Activated naive CD8-positive, alpha-beta T cell treated with anti-CD3 and anti-CD28 coated beads, Interleukin-2, amount 50 U/mL, for 16 hours (primary cell): ENCODE results near the gene ASS1.

ENCODE experiments used
- DNase-seq: peaks from one replicate; pipeline ENCODE4 v3.0.0-alpha.2; 2020; ENCODE audit warnings: low read depth, low spot score

Gene ASS1

DNA sequence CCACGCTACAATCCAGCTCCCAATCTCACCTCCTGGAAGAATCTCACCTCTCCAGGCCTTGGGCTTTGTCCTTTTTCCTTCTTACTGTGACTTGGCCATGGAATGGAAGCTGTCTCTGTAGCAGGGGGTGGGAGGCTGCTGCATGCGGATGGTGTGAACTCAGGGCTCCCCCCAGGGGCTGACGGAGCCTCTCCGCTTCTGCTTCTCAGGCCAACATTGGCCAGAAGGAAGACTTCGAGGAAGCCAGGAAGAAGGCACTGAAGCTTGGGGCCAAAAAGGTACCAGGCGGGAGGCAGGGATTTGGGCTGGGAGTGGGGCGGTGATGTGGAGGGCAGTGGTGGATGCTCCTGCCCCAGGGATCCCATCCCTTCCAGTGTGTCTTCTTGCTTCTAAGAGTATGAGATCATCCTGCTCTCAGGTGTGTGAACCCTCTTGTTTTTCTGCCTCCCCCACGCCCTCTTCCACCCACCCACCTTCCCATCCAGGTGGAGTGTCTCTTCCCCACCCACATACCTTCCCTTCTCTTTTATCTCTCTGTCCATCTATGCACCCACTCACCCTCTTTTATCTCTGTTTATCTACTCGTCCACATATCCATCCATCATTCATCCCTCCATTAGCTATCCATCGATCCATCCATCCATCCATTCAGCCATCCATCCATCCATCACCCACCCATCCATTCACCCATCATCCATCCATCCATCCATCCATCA is 9.5 kb downstream of the ASS1 start:
- no peak for DNase-seq

DNA sequence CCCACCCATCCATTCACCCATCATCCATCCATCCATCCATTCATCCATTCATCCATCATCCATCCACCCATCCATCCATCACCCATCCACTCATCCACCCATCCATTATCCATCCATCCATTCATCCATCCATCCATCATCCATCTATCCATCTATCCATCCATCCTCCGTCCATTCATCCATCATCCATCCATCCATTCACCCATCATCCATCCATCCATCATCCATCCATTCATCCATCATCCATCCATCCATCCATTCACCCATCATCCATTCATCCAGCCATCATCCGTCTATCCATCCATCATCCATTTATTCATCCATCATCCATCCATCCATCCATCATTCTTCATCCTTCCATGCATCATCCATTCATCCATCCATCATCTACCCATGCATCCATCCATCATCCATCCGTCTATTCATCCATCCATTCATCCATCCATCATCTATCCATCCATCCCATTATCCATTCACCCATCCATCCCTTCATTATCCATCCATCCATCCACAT is 10.1 kb downstream of the ASS1 start:
- DNase-seq: no peak

DNA sequence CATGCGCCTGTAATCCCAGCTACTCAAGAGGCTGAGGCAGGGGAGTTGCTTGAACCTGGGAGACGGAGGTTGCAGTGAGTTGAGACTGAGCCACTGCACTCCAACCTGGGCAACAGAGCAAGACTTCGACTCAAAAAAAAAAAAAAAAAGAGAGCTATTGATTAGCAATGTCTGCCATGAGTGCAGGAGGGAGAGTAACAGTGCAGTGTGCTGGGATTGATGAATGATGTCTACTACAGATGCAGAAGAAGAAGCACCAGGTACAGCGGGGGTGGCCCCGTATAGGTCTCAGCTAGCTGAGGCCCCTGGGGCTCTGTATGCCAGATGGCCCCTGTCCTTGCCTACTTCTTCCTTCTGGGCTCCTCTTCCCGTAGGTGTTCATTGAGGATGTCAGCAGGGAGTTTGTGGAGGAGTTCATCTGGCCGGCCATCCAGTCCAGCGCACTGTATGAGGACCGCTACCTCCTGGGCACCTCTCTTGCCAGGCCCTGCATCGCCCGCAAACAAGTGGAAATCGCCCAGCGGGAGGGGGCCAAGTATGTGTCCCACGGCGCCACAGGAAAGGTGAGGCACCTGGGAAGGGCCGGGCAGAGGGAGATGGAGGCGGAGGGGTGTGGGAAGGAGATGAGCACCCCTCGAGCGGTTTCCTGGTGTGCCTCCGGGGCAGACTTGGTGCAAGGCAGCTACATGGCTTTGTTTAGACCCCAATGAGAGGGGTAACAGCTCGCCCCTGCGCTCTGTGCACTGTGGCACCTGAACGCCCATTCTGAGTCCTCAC is 13.5 kb downstream of the ASS1 start:
- no peak for DNase-seq

DNA sequence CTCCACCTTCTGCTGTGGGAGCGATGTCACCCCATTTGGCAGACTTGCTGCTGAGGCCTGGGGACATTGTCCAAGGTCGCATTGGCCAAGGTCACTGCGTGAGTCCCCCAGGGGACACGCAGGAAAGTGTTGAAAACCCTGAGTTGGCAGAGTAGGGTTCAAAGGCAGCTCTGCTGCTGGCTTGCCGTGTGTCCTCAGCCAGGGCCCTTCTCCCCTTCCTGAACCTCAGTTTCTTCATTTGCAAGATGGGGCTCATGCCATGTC is 14.0 kb downstream of the ASS1 start:
- no peak for DNase-seq

DNA sequence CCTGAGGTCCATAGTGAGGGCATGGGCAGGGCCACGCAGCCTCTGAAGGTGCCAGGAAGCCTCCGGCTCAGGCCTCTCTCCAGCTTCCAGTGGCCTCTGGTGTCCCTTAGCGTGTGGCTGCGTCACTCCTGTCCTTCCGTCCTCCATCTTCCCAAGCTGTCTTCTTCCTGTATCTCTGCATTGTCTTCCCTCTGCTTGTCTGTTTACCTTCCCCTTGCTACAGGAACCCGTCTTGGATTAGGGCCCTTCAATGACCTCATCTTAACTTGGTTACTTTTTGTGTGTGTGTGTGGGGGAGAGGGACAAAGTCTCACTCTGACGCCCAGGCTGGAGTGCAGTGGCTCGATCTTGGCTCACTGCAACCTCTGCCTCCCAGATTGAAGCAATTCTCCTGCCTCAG is 14.4 kb downstream of the ASS1 start:
- no peak for DNase-seq

DNA sequence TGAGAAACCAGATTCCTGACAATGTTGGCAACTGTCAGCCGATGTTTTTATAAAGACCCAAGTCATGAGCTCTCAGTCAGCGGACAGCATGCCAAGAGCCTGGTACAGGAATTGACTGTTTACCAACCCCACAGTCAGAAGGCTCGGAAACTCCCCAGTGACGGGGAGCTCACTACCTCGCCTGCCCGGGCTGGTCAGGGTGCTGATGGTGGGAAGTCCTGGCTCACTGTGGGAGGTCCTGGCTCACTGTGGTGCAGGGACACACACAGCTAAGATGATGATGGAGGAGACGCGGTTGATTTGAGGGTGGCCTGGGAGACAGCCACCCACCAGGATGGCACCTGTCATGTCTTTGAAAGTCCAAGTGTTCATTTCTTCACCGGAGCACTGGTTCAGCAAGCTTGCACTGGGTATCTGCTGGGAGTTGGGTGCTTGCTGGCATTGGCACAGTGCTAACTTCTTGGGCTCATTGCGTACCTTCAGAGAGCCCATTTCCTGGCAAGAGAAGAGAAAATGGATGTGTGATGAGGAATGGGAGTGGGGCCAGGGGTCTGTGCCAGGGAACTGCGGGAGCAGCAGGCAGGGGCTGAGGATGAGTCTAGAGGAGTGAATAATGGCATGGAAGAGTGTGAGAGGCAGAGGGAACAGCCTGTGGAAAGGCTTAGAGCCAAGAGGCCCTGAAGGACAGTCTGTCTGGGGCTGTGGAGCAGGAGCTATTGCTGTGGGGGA is 15.3 kb downstream of the ASS1 start:
- DNase-seq: no peak

DNA sequence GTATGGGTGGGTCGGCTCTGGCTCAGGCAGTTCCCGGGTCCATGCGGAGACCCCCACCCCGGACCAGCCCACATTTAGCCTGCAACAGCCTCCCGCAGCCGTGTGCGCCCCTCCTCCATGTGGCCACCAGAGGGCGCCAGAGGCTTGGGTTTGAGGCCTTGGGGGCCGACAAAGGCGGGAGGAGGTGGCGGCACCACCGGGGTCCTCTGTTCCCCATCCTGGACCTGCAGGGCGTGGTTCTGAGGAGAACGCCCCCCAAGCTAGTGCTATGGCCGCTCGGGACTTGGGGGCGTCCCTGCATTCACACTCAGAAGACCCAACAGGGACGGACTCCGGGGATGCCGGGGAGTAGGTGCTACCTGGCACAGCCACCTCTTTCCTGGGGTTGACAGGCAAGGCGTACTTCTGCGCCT is 16.5 kb downstream of the ASS1 start:
- peak; percentile 53 for DNase-seq

DNA sequence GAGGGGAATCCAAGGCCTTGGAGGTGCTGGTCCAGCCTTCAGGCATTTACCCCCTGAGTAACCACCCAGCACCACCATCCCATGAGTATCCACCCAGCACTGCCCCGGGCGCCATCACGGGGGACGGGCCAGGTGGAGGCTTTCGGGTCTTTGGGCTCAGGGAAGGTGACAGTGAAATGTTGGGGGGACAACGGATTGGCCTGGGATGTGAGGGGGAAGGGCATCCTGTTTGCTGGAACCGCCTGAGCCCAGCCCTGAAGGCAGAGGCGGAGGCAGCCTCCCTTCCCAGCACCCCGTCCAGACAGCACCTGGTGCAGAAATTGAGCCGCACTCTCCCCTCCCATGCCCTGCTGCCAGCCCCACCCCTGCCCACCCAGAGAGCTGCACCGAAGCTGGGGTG is 17.0 kb downstream of the ASS1 start:
- no peak for DNase-seq

DNA sequence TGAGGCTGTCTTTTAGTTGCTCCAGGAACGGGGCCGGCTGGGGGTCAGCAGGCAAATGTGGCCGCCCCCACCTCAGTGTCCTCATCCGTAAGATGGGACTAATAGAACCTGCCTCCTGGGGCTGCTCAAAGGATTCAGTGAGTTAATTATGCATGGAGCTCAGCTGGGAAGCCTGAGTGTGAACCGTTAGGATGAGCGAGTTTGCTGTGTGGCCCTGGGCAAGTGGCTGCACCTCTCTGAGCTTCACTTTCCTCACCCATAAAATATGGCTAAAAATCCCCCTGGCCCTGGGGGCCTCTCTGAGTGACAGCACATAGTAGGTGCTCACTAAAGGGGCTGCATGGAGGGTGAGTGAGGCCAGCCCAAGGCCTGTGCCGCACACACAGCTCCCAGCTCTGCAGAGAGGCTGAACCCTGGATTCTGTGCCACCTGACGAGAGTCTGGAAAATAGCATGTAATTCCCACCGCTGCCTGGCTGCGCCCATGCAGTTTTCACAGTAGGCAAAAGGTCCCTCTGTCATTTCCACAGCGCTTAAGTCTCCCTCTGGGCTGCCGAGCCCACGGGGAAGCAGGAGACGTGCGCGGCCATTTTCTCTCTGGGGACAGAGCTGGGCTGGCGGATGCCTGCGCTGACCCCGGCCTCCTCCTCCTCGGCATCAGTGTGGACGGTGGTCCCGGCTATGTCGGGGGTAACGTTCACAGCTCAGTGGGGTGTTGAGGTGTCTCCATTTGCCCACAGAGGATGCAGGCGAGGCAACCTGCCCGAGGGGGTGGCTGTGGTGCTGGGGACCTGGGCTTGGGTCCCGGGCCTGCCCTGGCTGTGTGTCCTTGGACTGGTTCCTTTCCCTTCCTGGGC is 18.2 kb downstream of the ASS1 start:
- DNase-seq: no peak

DNA sequence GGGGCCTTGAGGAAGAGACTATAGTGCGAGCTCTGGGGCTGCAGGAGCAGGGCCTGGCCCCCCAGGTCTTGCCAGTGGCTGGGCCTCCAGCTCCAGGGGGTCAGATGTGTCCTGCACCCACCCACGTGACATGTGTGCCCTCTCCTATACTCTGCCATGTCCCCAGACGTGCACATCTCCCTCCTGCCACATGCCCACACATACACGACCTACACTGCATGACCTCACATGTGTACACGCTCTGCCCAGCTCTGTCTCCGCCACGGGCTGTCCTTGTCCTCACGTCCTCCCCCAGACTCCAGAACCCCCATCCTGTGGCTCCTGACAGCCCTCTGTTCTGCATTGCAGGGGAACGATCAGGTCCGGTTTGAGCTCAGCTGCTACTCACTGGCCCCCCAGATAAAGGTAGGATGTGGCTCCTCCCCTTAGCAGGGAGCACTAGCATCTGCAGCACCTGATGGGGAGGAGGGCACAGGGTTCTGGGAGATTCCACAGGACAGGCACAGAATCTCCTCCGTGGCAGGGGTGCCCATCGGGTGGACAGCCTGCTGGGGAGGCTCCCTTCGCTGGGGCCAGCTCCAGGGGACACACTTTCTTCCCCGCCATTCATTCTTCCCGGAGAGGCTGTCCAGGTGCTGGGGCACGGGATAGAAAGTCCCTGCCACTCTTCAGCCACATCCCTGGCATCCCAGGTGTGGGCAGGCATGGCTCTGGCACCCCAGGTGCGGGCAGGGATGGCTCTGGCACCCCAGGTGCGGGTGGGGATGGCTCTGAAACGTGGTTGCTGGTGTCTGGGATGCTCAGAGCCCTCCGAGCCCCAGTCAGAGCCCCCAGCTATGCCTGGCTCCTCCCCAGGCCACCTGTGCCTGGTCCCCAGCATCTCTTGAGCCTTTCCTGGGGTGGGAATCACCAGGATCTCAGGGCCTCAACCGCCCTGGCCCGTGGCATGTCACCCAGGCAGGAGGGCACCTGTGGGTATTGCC is 19.3 kb downstream of the ASS1 start:
- DNase-seq: no peak

DNA sequence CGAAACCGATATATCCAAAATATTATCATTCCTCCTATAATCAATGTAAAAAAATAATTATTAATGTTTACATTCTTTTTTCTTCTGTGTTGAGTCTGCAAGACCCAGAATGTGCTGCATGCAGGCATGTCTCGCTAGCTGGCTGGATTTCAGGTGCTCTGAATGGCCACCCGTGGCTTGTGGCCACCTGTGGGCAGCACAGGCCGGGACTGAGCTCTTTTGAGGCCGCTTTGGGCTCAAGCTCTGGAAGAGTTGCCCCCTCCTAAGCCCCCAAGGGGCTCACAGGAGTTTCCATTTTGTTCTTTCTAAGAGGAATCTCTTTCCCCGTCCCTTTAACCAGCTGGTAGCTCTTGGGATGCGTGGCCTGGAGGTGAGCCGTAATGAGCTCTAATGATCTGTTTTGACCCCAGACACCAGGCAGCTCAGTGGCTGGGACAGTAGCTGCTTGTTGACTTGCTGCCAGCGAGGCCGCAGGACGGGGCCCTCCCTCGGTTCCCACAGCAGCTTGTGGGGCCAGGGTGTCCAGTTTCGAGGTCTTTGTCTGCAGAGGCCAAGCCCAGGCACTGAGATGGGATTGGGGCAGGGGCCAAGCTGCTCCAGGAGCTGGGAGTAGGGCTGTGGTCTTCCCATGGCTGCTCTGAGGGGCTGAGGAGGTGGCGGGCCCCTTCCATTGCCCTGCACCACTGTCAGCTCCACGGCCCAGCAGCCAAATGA is 20.8 kb downstream of the ASS1 start:
- DNase-seq: no peak

DNA sequence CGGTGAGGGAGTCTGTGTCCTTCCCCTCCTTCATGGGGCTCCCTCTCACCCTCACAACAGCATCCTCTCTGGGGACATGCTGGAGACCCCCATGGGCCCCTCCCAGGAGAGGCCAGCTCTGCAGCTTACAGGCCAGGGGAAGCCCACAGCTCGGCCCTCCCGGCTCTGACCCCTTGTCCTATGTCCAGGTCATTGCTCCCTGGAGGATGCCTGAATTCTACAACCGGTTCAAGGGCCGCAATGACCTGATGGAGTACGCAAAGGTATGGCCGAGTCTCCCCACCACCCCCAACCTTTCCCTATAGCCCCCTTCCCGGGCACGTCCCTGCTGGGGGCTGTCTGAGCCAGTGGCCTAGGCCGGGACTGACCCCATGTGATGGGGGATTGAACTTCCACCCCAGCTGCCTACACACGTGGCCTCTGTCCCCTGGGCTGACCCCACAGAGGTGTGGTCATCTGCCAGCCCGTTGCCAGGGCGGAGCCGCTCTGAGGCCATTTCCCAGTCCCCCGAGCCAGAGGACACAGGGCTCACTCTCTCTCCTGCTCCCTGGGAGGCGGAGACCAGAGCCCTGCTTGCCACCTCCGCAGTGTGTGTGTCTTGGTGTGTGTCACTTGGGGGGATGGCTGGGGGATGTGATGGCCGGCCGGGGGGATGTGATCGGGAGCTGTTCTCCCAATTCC is 21.9 kb downstream of the ASS1 start:
- DNase-seq: no peak

DNA sequence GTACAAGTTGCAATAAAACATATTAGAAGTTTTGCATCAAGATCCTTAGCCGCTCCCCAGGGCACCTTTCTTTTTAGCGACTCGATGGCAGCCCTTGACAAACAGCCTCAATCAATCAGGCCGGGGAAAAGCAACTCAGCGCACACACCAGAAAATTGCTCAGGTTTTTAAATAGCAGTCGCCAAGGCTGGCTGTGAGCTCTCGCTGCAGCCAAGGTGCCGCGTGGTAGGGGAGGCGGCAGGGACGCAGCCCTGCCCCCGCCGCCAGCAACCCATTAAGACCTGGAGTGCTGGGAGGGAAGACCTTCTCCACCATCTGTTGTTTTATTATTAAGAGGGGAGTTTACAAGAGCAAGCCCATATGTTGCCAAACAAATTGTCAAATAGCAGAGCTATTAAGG is 22.6 kb downstream of the ASS1 start:
- DNase-seq: no peak

DNA sequence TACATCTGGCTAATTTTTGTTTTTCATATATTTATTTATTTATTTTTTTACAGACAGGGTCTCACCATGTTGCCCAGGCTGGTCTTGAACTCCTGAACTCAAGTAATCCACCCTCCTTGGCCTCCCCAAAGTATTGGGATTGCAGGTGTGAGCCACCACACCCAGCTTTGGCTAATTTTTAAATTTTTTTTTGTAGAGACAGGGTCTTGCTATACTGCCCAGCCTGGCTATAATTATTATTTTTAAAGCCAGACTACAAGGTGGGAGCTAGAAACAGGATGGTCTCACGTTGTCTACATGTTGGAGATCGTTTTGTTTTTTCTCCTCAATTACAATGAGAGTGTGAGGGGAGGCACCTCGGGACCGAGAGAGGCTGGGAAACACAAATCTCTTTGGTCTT is 23.8 kb downstream of the ASS1 start:
- no peak for DNase-seq

DNA sequence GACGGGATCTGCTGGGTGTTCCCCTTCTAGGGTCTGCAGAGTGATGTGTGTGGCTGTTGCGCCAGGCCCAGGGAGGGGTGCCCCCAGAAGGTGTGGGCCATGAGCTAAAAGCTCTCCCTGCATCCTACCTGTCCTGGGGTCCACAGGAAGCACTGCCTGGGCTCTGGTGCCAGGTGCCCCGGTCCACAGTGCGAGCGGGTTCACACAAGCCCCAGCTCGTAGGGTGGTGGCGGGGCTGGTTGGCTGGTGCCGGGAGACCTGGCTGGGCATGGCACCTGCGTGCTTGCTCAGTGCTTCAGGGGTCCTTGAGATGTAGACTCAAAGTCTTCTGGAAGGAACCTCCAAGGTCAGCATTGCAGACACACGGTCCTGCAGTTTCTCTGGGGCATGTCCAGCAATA is 25.5 kb downstream of the ASS1 start:
- DNase-seq: no peak

DNA sequence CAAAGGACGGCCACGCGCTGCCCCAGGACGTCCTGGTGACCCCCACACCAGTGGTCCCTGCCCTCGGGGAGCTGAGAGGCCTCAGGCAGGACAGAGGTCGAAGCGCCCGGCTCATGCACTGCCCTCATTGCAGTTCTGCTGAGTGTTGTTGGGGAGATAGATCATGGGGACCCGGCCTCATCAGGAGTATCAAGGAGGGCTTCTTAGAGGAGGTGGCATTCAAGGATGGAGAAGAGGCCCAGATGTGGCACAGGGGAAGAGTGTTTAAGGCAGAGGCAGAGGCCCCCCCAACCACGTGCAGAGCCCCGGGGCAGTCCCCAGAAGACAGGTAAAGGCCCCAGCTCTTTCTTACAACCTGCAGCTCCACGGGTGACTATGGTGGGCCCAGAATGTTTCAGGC is 26.2 kb downstream of the ASS1 start:
- DNase-seq: no peak

DNA sequence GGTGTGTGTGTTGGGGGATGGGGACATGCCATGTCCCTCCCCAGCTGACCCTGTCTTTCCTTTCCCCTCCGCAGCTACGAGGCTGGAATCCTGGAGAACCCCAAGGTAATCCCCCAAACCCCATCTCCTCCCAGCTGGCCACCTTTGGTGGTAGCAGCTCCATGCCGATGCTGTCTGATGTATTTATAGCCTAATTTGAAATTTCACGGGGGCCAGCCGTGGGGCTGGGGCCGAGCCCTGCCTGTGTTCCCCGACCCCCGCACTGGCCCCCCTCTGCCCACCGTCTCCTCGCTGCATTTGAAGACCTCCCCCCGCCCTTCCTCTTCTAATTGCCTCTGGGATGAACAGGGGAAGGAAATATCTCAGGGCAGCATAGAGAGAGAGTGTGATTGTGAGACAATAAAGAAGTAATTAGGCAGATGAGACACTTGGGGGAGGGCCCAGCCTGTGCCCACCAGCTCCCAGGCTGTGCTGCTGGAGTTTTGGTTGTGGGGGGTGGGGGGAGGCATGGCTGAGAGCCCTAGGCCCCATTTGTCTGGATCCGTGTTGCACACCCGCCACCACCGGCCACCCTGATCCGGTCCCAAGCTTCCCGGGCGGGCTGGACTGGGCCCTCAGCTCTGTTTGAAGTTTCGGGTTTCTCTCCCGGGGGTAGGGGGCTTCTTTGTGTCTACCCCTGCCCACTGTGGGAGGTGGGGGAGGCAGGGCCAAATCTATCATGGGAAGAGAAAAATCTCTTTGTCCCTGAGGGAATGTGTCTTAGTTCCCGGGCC is 26.8 kb downstream of the ASS1 start:
- DNase-seq: no peak

DNA sequence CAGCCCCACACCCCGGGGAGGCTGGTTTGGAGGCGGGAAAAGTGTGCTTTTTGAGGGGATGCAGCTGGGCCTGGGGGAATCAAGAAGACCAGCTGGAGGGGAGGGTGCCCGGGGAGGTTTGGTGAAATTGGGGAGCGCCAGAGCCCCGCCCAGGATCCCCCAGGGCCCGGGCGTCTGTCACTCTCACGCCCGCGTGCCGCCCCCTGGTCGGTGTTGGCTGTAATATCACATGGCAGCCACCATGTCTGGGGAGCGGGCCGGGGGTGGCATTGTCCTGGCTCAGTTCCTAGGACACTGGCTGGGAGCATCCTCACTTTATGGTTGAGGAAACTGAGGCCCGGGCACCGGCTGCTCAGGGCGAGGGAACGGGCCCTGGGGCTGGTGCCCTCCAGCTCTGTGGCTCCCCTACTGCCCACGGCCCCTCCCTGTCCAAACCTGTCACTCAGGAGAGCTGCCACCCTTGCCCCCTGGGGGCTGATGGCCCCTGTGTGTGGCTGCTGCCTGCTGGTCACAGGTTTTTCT is 27.5 kb downstream of the ASS1 start:
- no peak for DNase-seq
